Raji (cell line): ENCODE measurements around the gene ZNRF1.

ENCODE experiments used
- POLR2A ChIP-seq: IDR thresholded peaks from 2 replicates; pipeline ENCODE4 v1.6.1; 2011; ENCODE audit warnings: low read depth, low read length, control low read depth; ENCODE audit not compliant: insufficient read depth

Gene ZNRF1

DNA sequence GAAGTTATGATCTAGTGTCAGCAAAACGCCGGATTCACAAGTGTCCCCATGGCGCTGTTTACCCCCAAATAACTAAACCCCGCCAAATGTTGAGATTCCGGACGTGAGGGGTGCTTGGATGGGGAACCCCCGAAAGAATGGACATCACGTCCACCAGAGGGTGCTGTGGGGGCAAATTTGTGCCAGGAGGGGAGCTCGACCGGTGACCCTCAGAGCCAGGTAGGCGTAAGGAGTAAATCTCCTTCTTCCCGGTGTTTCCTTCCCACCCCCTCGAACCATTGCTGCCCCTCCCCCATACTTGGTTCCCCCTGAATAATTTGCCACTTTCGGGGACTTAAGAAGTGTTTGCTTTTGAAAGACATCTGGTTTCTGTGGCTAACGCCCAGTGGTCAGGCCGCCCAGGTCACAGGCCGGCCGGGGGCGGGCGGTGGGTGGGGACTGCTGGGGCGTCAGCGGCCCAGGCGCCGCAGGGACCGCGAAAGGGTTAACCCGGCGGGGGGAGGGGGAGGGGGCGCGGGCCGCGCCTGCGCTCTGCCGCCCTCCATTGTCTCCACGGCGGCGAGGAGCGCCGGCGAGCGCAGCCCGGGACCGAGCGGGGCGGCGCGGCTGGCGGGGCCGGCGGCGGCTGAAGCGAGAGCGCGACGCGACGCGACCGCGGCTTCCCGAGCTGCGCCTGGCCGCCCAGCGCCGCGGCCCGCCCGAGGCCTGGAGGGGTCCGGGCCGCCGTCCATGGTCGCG lies at the start of gene ZNRF1:
Gene ZNRF1 (plus strand): TSS at position 544 of the 738 bp plus-strand sequence. CDS start 648 bp downstream, outside the sequence.
- peak; percentile 61 for TF ChIP-seq POLR2A

DNA sequence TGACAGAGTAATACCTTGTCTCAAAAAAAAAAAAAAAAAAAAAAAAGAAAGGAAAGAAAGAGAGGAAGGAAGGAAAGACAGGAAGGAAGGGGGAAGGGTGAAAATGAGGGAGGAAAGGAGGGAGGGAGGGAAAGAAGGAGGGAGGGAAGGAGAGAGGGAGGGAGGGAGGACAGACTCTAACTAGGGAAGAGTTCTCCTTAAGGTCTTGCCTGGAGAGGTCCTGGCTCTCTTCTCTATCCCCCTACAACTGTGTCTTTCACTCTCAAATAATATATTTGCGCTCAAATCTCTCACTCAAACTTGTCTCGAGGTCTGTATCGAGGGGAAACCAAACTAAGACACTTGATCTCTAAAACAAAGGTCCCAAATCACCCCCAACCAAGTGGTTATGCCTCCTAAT lies 49.5 kb upstream of the ZNRF1 start:
- TF ChIP-seq POLR2A: no peak

DNA sequence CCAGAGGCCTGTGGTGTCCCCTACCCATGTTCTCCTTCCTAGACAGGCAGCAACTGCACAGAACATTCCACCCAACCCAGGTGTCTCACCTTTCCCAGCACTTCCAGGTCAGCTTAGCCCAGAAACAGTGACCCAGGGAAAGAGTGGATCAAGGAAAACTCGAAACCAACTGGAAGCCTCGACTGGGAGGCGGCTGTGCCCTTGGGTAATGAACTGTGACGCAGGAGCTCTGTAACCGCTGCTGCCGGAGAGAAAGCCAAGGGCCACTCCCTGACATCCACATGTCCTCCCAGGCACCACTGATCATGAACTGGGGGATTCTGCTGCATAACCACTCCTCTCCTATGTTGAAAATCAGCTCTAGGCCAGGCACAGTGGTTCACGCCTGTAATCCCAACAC lies 48.3 kb upstream of the ZNRF1 start:
- TF ChIP-seq POLR2A: no peak

DNA sequence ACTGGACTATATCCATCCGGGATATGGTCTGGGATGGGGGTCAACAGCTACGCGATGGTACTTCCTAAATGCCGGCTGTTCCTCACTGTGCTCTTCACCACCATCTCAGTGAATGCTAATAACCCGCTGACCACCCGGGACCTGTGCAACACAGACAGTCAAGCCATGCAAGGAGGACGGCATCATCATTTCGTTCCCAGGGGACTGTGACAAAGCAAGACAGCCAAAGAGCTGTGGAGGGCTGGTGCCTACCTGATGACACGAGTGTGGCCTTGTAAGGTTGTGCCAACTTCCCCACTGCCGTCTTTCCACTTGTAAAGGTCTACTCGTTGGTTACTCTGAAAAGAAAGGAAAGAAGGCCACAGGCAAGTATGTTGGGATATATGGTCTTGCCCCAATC lies 47.6 kb upstream of the ZNRF1 start:
- TF ChIP-seq POLR2A: no peak

DNA sequence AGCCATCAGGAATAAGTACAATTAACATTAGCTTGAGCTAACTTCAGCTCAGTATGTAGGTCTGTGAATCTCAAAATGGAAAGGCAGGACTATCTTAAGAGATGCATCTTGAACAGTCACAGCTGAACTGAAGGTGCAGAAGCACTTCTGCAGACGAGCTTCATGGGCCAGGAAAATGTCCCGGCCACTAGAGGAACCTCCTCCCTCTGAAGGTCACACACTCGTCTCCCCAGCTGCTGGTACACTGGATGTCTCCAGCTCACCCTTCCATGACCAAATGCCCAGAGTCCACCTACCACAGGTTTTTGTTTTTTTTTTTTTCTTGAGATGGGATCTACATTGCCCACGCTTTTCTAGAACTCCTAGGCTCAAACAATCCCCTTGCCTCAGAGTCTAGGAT lies 47.1 kb upstream of the ZNRF1 start:
- no peak for TF ChIP-seq POLR2A

DNA sequence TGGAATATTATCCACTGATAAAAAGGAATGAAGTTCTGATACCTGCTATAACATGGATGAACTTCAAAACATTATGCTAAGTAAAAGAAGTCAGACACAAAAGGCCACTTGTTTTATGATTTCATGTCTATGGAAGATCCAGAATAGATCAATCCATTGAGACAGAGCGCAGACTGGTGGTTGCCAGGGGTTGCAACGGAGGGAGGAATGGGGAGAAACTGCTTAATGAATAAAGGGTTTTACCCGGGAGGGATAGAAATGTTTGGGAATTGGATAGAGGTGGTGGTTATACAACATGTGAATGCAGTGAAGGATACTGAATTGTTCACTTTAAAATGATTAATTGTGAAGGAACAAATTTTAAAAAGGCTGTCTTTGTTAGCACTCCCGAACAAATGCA lies 44.1 kb upstream of the ZNRF1 start:
- no peak for TF ChIP-seq POLR2A

DNA sequence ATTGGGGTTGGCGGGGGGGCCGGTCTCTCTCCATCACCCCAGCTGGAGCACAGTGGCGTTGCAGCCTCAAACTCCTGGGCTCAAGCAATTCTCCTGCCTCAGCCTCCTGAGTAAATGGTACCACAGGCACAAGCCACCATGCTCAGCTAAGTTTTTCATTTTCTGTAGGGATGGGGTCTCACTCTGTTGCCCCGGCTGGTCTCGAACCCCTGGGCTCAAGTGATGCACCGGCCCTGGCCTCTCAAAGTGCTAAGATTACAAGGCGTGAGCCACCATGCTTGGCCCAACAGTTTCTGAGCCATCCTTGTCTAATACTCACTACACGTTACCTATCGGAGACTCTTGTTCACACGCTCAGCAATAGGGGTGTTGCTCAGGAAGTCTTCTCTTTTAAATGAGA lies 25.5 kb upstream of the ZNRF1 start:
- no peak for TF ChIP-seq POLR2A

DNA sequence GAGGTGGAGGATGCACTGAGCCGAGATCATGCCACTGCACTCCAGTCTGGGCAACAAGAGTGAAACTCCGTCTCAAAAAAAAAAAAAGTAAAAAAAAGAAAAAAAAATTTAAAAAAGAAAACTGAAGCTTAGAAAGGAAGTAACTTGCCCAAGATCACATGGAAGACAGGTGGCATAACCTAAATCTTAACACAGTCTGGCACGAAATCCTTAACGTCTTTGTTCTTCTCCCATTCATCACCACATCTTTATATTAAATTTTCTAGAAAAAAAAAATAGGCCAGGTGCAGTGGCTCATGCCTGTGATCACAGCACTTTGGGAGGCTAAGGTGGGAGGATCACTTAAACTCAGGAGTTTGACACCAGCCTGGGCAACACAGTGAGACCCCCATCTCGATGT lies 23.2 kb upstream of the ZNRF1 start:
- TF ChIP-seq POLR2A: no peak

DNA sequence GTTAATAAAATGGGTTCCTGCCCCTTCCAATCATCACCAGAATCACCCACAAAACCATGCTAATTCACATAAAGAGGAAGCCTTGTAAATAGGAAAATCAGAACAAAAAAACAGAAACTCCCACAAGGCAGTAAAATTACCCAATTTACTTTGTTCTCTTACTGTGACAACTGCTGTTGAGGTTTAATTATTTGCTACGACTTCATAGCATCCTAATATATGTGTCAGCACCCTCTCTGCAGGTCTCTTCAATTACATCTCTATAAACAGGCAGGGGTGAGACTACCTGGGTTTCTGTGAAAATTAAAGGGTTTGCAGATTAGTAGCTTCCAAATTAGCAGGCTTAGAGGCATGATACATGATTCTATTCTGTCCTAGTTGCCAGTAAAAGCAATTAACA lies 16.6 kb upstream of the ZNRF1 start:
- no peak for TF ChIP-seq POLR2A

DNA sequence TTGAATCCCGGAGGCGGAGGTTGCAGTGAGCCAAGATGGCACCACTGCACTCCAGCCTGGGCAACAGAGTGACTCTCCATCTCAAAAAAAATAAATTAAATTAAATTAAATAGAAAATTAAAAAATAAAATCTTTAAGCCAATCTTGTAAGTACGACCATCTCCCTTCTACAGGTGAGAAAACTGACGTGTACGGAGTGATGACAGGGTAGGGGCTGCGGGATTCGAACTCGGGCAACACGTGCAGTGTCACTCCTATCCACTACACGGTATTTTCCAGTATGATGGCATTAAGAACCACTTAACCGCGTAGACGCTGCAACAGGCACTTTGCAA lies 14.7 kb upstream of the ZNRF1 start:
- no peak for TF ChIP-seq POLR2A

DNA sequence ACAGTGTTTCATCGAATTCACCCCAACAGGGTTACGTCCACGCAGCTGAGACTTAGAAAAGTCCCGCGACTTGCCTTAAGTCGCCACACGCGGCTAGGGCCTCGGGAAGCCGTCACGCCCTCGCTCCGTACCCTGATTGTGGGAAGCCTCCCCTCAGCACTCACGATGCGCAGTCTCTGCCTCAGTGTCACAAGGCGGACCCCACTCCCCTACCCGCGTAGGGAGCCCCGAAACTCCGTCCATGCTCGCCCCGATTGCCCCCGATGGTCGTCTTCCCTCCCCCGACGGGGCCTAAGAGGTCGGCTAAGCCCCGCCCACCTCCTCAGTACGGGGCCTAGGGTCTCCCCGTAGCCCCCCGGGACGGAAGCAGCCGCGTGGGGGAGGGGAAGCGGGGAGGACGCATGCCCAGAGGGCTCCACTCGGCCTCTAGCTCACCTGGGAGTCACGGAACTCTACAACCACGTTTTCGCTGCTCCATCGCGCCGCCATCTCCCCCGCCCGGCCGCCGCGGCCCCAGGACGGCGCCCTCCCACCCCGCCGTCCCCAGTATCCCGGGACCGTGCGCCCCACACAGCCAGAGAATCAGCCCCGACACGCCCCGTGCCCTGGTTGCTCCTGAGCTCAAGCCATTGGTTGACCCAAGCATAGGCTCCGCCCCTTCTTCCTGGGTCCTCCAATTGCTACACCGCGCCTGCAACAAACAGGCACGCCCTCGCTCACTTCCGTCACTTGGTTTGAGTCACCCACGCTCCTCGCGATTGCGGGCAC lies 14.1 kb upstream of the ZNRF1 start, which contains the start of gene WDR59:
Gene WDR59 (minus strand): TSS at position 595 of the 768 bp plus-strand sequence. CDS start 106 bp downstream, at position 489.
- peak; percentile 62 for TF ChIP-seq POLR2A

DNA sequence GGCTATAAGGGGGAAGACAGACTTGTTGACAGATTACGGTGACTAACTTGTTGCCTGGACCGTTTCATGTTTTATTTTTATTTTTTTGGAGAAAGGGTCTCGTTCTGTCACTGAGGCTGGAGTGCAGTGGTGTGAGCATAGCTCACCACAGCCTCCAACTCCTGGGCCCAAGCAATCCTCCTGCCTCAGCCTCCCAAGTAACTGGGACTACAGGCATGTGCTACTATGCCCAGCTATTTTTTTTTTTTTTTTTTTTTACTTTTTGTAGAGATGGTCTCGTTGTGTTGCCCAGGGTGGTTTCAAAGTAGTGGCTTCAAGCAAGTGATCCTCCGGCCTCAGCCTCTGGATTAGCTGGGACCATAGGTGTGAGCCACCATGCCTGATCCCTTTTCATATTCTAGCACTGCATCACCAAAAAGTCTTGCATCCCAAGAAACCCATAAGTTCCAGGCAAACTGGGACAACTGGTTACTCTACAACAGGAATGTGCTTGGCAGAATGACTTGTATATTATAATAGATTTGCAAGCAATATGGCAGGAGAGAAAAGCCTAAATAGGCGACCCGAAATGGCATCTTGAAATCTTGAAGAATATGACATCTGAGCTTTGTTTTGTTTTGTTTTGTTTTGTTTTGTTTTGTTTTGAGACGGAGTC lies 11.7 kb upstream of the ZNRF1 start:
- TF ChIP-seq POLR2A: no peak

DNA sequence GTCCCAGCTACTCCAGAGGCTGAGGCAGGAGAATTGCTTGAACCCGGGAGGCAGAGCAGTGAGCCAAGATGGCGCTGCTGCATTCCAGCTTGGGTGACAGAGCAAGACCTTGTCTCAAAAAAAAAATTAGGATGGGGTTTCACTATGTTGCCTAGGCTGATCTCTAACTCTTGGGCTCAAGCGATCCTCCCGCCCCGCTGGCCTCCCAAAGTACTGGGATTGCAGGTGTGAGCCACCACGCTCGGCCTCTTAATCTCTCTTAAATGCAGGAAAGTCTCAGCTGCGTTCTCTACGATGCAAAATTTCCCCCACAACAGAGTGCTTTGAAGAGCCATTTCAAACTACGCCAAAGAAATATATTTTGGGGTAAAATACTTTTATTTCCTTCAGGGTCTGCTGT lies 8.0 kb upstream of the ZNRF1 start:
- no peak for TF ChIP-seq POLR2A

DNA sequence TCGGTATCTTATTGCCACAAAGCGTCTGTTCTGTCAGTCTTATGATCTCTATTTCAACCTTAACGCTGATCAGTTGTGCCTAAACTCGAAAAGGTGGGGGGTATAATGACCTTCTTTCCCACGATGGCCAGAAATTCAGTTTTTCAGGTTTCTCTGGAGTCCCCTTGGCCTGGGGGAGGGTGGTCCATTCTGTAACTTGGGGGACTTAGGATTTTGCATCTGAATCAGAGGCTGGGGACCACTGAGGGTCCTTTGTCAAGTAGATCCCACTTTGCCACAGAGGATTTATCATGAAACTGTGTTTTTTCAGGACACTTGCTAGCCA lies 7.6 kb upstream of the ZNRF1 start:
- no peak for TF ChIP-seq POLR2A

DNA sequence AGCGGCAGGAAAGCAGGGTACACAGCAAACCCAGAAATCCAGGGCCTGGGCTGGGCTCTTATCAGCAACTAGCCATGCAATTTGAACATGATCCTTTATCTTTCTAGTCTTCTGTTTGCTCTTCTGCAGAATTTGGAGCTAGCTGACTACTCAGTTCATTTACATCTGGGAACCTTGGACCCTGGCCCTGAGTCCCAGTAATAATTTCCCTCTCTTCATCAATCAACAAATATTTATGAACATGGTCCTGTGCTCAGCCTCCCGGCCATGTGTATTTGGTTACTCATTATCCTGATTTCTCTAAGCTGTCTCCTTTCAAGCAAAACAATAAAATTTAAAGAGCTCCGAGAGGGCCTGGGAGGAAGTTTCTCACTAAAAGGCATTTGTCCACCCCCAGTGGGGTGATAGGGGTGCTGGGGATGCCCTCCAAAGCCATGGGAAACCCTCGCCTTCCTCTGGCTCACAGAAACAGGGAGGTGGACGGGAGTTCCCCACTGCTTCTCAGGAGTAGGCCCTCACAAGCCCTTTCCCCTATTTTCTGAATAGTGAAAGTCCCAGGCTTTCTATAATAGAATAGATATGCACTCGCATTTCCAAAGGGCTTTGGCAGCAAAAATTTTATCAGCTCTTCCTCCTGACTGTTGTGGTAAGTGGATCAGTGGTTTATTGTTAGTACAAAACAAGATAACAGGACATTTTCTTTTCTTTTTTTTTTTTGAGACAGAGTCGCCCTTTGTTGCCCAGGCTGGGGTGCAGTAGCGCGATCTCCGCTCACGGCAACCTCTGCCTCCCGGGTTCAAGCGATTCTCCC lies 7.0 kb upstream of the ZNRF1 start:
- TF ChIP-seq POLR2A: no peak
